ENCODE data around the gene ZFP92.

ZFP92 gene

GRCh38 chrX:153375571-153375970 lies 35.7 kb upstream of the ZFP92 start:
- no peak for ATAC-seq (ENCODE audit: low read depth)
- Histone ChIP-seq H3K4me3 (ENCODE audit: severe bottlenecking) (no peak overlapping the region), H3K36me3 (ENCODE audit: low read depth) (no peaks in the 10 kb centered on the region), H3K4me1 (ENCODE audit: insufficient read depth, poor library complexity, severe bottlenecking) (no peaks in the 10 kb centered on the region), H3K27ac (ENCODE audit: poor library complexity, severe bottlenecking) (no peak overlapping the region), H3K27me3 (ENCODE audit: insufficient read depth, poor library complexity, severe bottlenecking) (no peaks in the 10 kb centered on the region), H3K9me3 (ENCODE audit: severe bottlenecking) (no peaks in the 10 kb centered on the region)
- no peak for TF ChIP-seq CTCF (IDR thresholded peaks at IDR 0.05; ENCODE audit: poor library complexity, severe bottlenecking)
- DNase-seq (ENCODE audit: low spot score), result no peak

- H3K9me3 ChIP-seq (ENCODE audit: severe bottlenecking), result no peaks in the 10 kb centered on the region
- no peak overlapping the region for H3K27ac ChIP-seq (ENCODE audit: poor library complexity, severe bottlenecking)
- no peak for ATAC-seq (ENCODE audit: low read depth)
- H3K4me1 ChIP-seq (ENCODE audit: insufficient read depth, poor library complexity, severe bottlenecking), result no peaks in the 10 kb centered on the region
- TF ChIP-seq CTCF (IDR thresholded peaks at IDR 0.05; ENCODE audit: poor library complexity, severe bottlenecking), result no peak
- no peaks in the 10 kb centered on the region for H3K36me3 ChIP-seq (ENCODE audit: low read depth)
- no peak overlapping the region for H3K4me3 ChIP-seq (ENCODE audit: severe bottlenecking)
- no peaks in the 10 kb centered on the region for H3K27me3 ChIP-seq (ENCODE audit: insufficient read depth, poor library complexity, severe bottlenecking)
- DNase-seq (ENCODE audit: low spot score), result no peak
Observed at GRCh38 chrX:153377727-153378126, 33.5 kb upstream of the ZFP92 start.

GRCh38 chrX:153378607-153379006 lies 32.7 kb upstream of the ZFP92 start:
- H3K4me3 ChIP-seq (ENCODE audit: severe bottlenecking), result no peak overlapping the region
- no peak for DNase-seq (ENCODE audit: low spot score)
- ATAC-seq (ENCODE audit: low read depth), result no peak
- no peak overlapping the region for H3K27ac ChIP-seq (ENCODE audit: poor library complexity, severe bottlenecking)
- no peaks in the 10 kb centered on the region for H3K27me3 ChIP-seq (ENCODE audit: insufficient read depth, poor library complexity, severe bottlenecking)
- TF ChIP-seq CTCF (IDR thresholded peaks at IDR 0.05; ENCODE audit: poor library complexity, severe bottlenecking), result no peak
- H3K9me3 ChIP-seq (ENCODE audit: severe bottlenecking), result no peaks in the 10 kb centered on the region
- no peaks in the 10 kb centered on the region for H3K36me3 ChIP-seq (ENCODE audit: low read depth)
- no peaks in the 10 kb centered on the region for H3K4me1 ChIP-seq (ENCODE audit: insufficient read depth, poor library complexity, severe bottlenecking)

GRCh38 chrX:153379508-153379907 lies 31.8 kb upstream of the ZFP92 start:
- no peak overlapping the region for H3K27ac ChIP-seq (ENCODE audit: poor library complexity, severe bottlenecking)
- H3K4me1 ChIP-seq (ENCODE audit: insufficient read depth, poor library complexity, severe bottlenecking), result no peaks in the 10 kb centered on the region
- no peaks in the 10 kb centered on the region for H3K36me3 ChIP-seq (ENCODE audit: low read depth)
- TF ChIP-seq CTCF (IDR thresholded peaks at IDR 0.05; ENCODE audit: poor library complexity, severe bottlenecking), result no peak
- no peak overlapping the region for H3K4me3 ChIP-seq (ENCODE audit: severe bottlenecking)
- DNase-seq (ENCODE audit: low spot score) (no peak), ATAC-seq (ENCODE audit: low read depth) (no peak)
- H3K9me3 ChIP-seq (ENCODE audit: severe bottlenecking), result no peaks in the 10 kb centered on the region
- no peaks in the 10 kb centered on the region for H3K27me3 ChIP-seq (ENCODE audit: insufficient read depth, poor library complexity, severe bottlenecking)

- H3K4me1 ChIP-seq (ENCODE audit: insufficient read depth, poor library complexity, severe bottlenecking), result no peaks in the 10 kb centered on the region
- H3K27ac ChIP-seq (ENCODE audit: poor library complexity, severe bottlenecking), result no peak overlapping the region
- no peak for DNase-seq (ENCODE audit: low spot score)
- no peaks in the 10 kb centered on the region for H3K9me3 ChIP-seq (ENCODE audit: severe bottlenecking)
- no peak overlapping the region for H3K4me3 ChIP-seq (ENCODE audit: severe bottlenecking)
- TF ChIP-seq CTCF (IDR thresholded peaks at IDR 0.05; ENCODE audit: poor library complexity, severe bottlenecking), result no peak
- no peaks in the 10 kb centered on the region for H3K27me3 ChIP-seq (ENCODE audit: insufficient read depth, poor library complexity, severe bottlenecking)
- no peak for ATAC-seq (ENCODE audit: low read depth)
- H3K36me3 ChIP-seq (ENCODE audit: low read depth), result no peaks in the 10 kb centered on the region
Observed at GRCh38 chrX:153379971-153380581, 31.2 kb upstream of the ZFP92 start.
